Posterior vena cava (tissue), 2 donors: ENCODE measurements around the gene CYS1. TPM values are rescaled to one million over a fixed set of nuclear protein-coding genes. Genes with fewer than 3 reads are reported as not detected.
"Not testable (repeated sequence)": the region's sequence is repeated elsewhere in the genome, so short reads cannot be mapped to it uniquely, and the experiment has no call there.

Source experiments
- DNase-seq: peaks from one replicate; pipeline ENCODE4 v3.0.0-alpha.2; 2020; ENCODE audit warnings: low spot score
- intact Hi-C, 2 donors: fragments of 100-400 bp; cut with DNase I; formaldehyde crosslinking; loops; one replicate each; pipeline versions ENCODE4 v1.14.1 to v1.14.2; 2022 to 2023
- total RNA-seq, 2 donors: library from RNA; stranded (reverse); fragmentation: NEBNext Ultra II Directional; extraction: Animal tissue kit (Norgen Biotek cat#: 25700); gene quantifications; one replicate each; pipeline ENCODE4 v1.2.1, GENCODE V29; 2021
- donor health status: DM: yes; HTN: yes; CAD: no.
- donor health status: DM: yes; HTN: yes; CAD: no.

The CYS1 gene
- total RNA-seq, 2 donors from 2014 or later, result 3.0 to 9.1 TPM

GRCh38 chr2:10027660-10028330, 52.4 kb downstream of the CYS1 start:
- peak; percentile 73 for DNase-seq
- intact Hi-C loops, result loop anchor here in 1 of 2 donors (10.0 kb wide), 1 partner anchor 453 kb away; no protein-coding TSS in a partner anchor

GRCh38 chr2:10026940-10027569, 53.2 kb downstream of the CYS1 start:
- intact Hi-C loops, result loop anchor here in 1 of 2 donors (10.0 kb wide), 1 partner anchor 452 kb away; no protein-coding TSS in a partner anchor
- no peak for DNase-seq

DNA sequence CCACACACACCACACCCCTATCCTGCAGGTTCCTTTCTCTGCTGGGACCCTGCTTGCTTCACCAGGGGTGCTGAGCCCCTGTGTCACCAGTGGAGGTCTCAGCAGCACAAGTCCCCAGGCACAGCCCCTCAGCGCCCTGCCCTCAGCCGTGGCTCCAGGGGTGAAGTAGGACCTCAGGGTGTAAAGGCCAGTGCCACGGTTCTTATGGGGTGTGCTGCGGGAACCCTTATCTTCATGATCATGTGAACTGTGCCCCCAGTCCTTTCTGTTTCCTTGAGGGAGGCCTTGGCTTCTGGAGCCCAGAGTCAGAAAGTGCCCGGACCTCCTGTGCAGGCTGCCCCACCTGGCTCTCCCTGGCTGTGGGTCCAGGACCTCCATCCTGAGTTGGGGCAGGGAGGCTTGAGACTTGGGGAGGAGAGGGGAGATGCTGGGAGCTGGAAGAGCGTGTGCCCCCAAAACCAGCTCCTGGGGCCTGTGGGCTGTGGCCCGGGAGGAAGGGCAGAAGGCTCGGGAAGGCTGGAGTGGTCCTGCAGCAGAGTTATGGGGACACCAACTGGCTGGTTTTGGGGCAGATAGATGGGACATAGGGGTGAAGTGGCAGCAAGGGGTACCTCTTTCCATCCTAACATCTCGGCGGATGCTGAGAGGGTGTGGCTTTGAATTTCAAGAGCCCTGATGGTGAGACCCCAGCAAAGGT, 57.1 kb downstream of the CYS1 start:
- intact Hi-C loops, result loop anchor here in 1 of 2 donors (10.0 kb wide), 1 partner anchor 448 kb away; no protein-coding TSS in a partner anchor
- DNase-seq, result peak; percentile 54

DNA sequence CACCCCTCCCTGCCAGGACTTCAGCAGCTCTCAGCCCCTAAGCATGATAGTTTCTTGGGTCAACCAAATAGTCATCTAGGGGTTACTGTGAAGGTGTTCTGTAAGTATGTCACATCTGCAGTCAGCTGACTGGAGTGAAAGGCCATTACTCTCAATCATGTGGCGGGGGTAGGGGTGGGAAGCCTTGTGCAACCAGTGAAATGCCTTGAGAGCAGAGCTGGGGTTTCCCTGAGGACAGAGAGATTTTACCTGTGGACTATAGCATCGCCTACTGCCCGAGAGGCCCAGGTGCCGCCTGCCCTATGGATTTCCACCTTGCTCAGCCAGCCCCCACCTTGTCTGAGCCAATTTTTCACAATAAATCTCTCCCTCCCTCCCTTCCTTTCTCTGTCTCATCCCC, 57.8 kb downstream of the CYS1 start:
- intact Hi-C loops, result loop anchor here in 1 of 2 donors (10.0 kb wide), 1 partner anchor 448 kb away; no protein-coding TSS in a partner anchor

DNA sequence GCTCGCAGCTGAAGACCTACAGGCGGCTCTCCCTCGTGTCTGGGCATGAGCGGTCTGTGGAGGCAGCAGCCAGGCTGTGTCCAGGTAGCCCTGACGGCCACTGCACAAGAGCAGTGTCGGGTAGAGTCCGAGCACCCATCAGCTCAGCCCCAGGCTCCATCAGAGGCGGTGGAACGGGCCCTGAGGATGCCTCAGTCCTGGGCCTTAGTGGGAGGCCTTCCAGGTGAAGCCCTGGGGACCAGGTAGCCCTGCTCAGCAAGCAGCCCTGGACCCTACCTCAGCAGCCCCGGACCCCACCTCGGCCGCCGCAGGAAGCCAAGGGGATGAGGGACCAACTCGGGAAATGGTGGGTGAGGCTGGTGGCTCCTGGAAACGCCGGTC, 58.2 kb downstream of the CYS1 start:
- DNase-seq, result peak; percentile 76
- intact Hi-C loops, result loop anchor here in 1 of 2 donors (10.0 kb wide), 1 partner anchor 447 kb away; no protein-coding TSS in a partner anchor

More for the DNA sequence above, 57.8 kb downstream of the CYS1 start:
- DNase-seq, result no peak

- peak; percentile 75 for DNase-seq
- intact Hi-C loops, result loop anchor here in 1 of 2 donors (10.0 kb wide), 1 partner anchor 445 kb away; no protein-coding TSS in a partner anchor
Observed at GRCh38 chr2:10019602-10020400, 60.4 kb downstream of the CYS1 start.

DNA sequence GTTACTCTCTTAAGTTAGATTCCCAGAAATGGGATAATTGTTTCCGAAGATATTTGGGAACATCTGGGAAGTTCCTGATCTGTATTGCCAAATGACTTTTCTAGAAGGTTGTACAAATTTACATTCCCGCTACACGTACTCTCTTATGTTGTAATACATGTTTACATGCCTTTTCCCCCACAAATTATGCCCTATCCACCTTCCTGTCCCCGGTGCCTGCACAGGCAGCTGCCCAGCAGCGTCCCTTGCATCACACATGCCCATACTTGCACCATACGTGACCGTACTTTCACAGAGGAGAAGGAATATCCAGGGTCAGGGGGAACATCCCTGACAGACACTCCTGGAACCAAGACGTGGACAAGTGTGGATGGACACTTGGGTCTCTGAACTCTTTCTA, 61.0 kb downstream of the CYS1 start:
- intact Hi-C loops, result no loop called here
- DNase-seq, result peak; percentile 44

- no peak for DNase-seq
- intact Hi-C loops, result no loop called here
Observed at GRCh38 chr2:10017313-10017941, 62.8 kb downstream of the CYS1 start.

GRCh38 chr2:10016802-10017258, 63.4 kb downstream of the CYS1 start:
- intact Hi-C loops, result no loop called here
- peak; percentile 35 for DNase-seq

DNA sequence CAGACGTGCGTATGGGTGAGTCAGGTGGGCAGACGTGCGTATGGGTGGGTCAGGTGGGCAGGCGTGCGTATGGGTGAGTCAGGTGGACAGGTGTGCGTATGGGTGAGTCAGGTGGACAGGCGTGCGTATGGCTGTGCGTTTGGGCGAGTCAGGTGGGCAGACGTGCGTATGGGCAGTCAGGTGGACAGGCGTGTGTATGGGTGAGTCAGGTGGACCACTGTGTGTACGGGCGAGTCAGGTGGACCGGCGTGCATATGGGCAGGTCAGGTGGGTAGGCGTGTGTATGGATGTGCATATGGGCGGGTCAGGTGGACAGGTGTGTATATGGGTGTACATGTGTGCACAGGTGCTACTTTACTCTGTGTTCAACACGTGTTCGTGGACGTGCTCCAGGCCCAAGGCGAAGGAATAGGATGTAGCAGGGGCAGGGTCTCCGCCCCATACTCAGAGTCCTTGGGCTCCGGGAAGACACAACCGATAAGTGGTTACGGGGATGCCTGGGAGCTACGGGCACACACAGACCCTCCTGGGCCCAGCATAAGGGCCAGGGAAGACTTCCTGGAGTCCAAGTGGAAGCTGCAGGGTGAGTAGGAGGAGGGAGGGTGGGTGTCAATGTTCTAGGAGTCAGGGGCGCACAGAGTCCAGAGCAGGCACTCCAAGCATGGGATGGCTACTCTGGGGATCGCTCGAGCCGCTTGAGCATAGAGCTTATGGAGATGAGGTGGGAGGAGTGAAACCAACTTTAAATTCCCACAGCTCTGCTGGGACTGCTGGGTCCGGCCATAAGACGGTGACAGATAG, 64.0 kb downstream of the CYS1 start:
- DNase-seq, result peak; percentile 62
- intact Hi-C loops, result no loop called here

GRCh38 chr2:10015376-10015989, 64.7 kb downstream of the CYS1 start:
- intact Hi-C loops, result not testable (repeated sequence)
- peak; percentile 42 for DNase-seq

GRCh38 chr2:10014418-10015190, 65.6 kb downstream of the CYS1 start:
- intact Hi-C loops, result no loop called here
- peak; percentile 73 for DNase-seq

DNA sequence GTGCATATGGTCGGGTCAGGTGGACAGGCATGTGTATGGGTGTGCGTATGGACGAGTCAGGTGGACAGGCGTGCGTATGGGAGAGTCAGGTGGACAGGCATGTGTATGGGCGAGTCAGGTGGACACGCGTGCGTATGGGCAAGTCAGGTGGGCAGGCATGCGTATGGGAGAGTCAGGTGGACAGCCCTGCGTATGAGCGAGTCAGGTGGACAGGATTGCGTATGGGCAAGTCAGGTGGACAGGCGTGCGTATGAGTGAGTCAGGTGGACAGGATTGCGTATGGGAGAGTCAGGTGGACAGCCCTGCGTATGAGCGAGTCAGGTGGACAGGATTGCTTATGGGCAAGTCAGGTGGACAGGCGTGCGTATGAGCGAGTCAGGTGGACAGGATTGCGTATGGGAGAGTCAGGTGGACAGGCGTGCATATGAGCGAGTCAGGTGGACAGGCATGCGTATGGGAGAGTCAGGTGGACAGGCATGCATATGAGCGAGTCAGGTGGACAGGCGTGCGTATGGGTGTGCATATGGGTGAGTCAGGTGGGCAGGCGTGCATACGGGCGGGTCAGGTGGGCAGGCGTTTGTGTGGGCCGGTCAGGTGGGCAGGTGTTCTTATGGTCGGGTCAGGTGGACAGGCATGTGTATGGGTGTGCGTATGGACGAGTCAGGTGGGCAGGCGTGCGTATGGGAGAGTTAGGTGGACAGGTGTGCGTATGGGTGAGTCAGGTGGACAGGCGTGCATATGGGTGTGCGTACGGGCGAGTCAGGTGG, 66.4 kb downstream of the CYS1 start:
- intact Hi-C loops, result not testable (repeated sequence)
- DNase-seq, result peak; percentile 38

- intact Hi-C loops, result no loop called here
- DNase-seq, result peak; percentile 81
Observed at GRCh38 chr2:10012963-10013461, 67.2 kb downstream of the CYS1 start.

GRCh38 chr2:10012366-10012962, 67.7 kb downstream of the CYS1 start:
- intact Hi-C loops, result not testable (repeated sequence)
- peak; percentile 28 for DNase-seq
